Mucosa of rectum (tissue), 2 donors: Measurements from ENCODE around the gene STRN4.

Source experiments
- H3K27ac ChIP-seq, 2 donors: one replicate each; pipeline ENCODE4 v1.7.0; 2013; ENCODE audit warnings: inconsistent platforms in 2 of 2, low read depth in 2 of 2, low read length in 2 of 2
- H3K27me3 ChIP-seq, 2 donors: one replicate each; pipeline ENCODE4 v1.7.0; 2013; ENCODE audit warnings: low read length in 2 of 2; ENCODE audit not compliant: control insufficient read depth in 2 of 2, insufficient read depth in 2 of 2
- H3K36me3 ChIP-seq, 2 donors: one replicate each; pipeline ENCODE4 v1.7.0; 2013; ENCODE audit warnings: low read length in 2 of 2; ENCODE audit not compliant: control insufficient read depth in 2 of 2, insufficient read depth in 2 of 2
- H3K4me1 ChIP-seq, 2 donors: one replicate each; pipeline ENCODE4 v1.7.0; 2013; ENCODE audit warnings: low read length in 2 of 2, mild to moderate bottlenecking in 1 of 2; ENCODE audit not compliant: control insufficient read depth in 2 of 2, insufficient read depth in 2 of 2
- H3K4me3 ChIP-seq, 2 donors: one replicate each; pipeline ENCODE4 v1.7.0; 2013; ENCODE audit warnings: low read length in 2 of 2
- H3K9ac ChIP-seq, 2 donors: one replicate each; pipeline ENCODE4 v1.7.0; 2013; ENCODE audit warnings: low read length in 2 of 2, low read depth in 1 of 2, mild to moderate bottlenecking in 1 of 2
- H3K9me3 ChIP-seq, 2 donors: one replicate each; pipeline ENCODE4 v1.7.0; 2013; ENCODE audit warnings: low read length in 2 of 2; ENCODE audit not compliant: control insufficient read depth in 2 of 2
- donor health status: healthy.
- donor health status: Normal muscosa, but diverticular disease.

The STRN4 gene

GRCh38 chr19:46744005-46744691, 2.1 kb downstream of the STRN4 start:
- Histone ChIP-seq H3K9ac (no peak overlapping the region), H3K4me1 (peaks cover 9 to 10% of the 10 kb centered on the region in 2 donors), H3K27me3 (no peaks in the 10 kb centered on the region), H3K9me3 (no peaks in the 10 kb centered on the region), H3K27ac (no peak overlapping the region), H3K36me3 (no peaks in the 10 kb centered on the region), H3K4me3 (peak overlapping the region in 1 of 2 donors; percentile 3)

- no peak overlapping the region for H3K9ac ChIP-seq
- peaks cover 0 to 6% of the 10 kb centered on the region in 2 donors for H3K36me3 ChIP-seq
- no peak overlapping the region for H3K4me3 ChIP-seq
- H3K4me1 ChIP-seq, result peaks cover 9 to 10% of the 10 kb centered on the region in 2 donors
- no peak overlapping the region for H3K27ac ChIP-seq
- no peaks in the 10 kb centered on the region for H3K27me3 ChIP-seq
- no peaks in the 10 kb centered on the region for H3K9me3 ChIP-seq
These were observed 3.2 kb downstream of the STRN4 start for GRCh38 chr19:46742926-46743480.

GRCh38 chr19:46741447-46741846, 4.8 kb downstream of the STRN4 start:
- Histone ChIP-seq H3K27ac (no peak overlapping the region), H3K36me3 (peaks cover 9 to 18% of the 10 kb centered on the region in 2 donors), H3K4me1 (peaks cover 6 to 7% of the 10 kb centered on the region in 2 donors), H3K9me3 (no peaks in the 10 kb centered on the region), H3K9ac (no peak overlapping the region), H3K27me3 (no peaks in the 10 kb centered on the region), H3K4me3 (no peak overlapping the region)

GRCh38 chr19:46739290-46739771, 6.9 kb downstream of the STRN4 start:
- Histone ChIP-seq H3K4me1 (peaks cover 0 to 2% of the 10 kb centered on the region in 2 donors), H3K27ac (no peak overlapping the region), H3K36me3 (peaks cover 10 to 20% of the 10 kb centered on the region in 2 donors), H3K9me3 (no peaks in the 10 kb centered on the region), H3K9ac (no peak overlapping the region), H3K4me3 (no peak overlapping the region), H3K27me3 (no peaks in the 10 kb centered on the region)

- H3K27ac ChIP-seq, result no peak overlapping the region
- H3K9me3 ChIP-seq, result no peaks in the 10 kb centered on the region
- no peaks in the 10 kb centered on the region for H3K4me1 ChIP-seq
- no peak overlapping the region for H3K9ac ChIP-seq
- peaks cover 17 to 35% of the 10 kb centered on the region in 2 donors for H3K36me3 ChIP-seq
- no peaks in the 10 kb centered on the region for H3K27me3 ChIP-seq
- H3K4me3 ChIP-seq, result no peak overlapping the region
These were observed 8.5 kb downstream of the STRN4 start for GRCh38 chr19:46737761-46738171.

- Histone ChIP-seq H3K4me3 (no peak overlapping the region), H3K9me3 (no peaks in the 10 kb centered on the region), H3K36me3 (peaks cover 21 to 40% of the 10 kb centered on the region in 2 donors), H3K27ac (no peak overlapping the region), H3K27me3 (no peaks in the 10 kb centered on the region), H3K4me1 (no peaks in the 10 kb centered on the region), H3K9ac (no peak overlapping the region)
These were observed 9.0 kb downstream of the STRN4 start for GRCh38 chr19:46737298-46737654.

- Histone ChIP-seq H3K9ac (no peak overlapping the region), H3K9me3 (no peaks in the 10 kb centered on the region), H3K4me3 (no peak overlapping the region), H3K4me1 (no peaks in the 10 kb centered on the region), H3K36me3 (peaks cover 21 to 45% of the 10 kb centered on the region in 2 donors), H3K27me3 (no peaks in the 10 kb centered on the region), H3K27ac (no peak overlapping the region)
These were observed 9.5 kb downstream of the STRN4 start for GRCh38 chr19:46736531-46737297.

GRCh38 chr19:46733690-46734292, 12.5 kb downstream of the STRN4 start:
- Histone ChIP-seq H3K27ac (peak overlapping the region in 1 of 2 donors; percentile 53), H3K9ac (no peak overlapping the region), H3K36me3 (peaks cover 44 to 74% of the 10 kb centered on the region in 2 donors), H3K27me3 (no peaks in the 10 kb centered on the region), H3K9me3 (no peaks in the 10 kb centered on the region), H3K4me1 (no peaks in the 10 kb centered on the region), H3K4me3 (no peak overlapping the region)

GRCh38 chr19:46732966-46733689, 13.1 kb downstream of the STRN4 start:
- Histone ChIP-seq H3K36me3 (peaks cover 48 to 73% of the 10 kb centered on the region in 2 donors), H3K27me3 (no peaks in the 10 kb centered on the region)

More at GRCh38 chr19:46732966-46733689, 13.1 kb downstream of the STRN4 start:
- Histone ChIP-seq H3K4me1 (no peaks in the 10 kb centered on the region), H3K27ac (peak overlapping the region in 1 of 2 donors; percentile 43), H3K9me3 (no peaks in the 10 kb centered on the region), H3K9ac (no peak overlapping the region), H3K4me3 (no peak overlapping the region)
